ENCODE results near the gene IMMP2L. TPM values are rescaled to one million over a fixed set of nuclear protein-coding genes. Genes with fewer than 3 reads are reported as not detected.

IMMP2L gene
- total and polyA plus RNA-seq, 2 of the 8 experiments (the other 6 are each of a cell fraction or from before 2014, with no cell fraction given): 2.3 to 10.1 TPM

- H2BK15ac ChIP-seq (ENCODE audit: low read length): no peak overlapping the region
- H3K9ac ChIP-seq (replicated peaks in 1 of 4; ENCODE audit: extremely low read depth in 1 of 4, low read depth in 3 of 4, low read length in 3 of 4): no peak overlapping the region
- H3K4me1 ChIP-seq (replicated peaks in 1 of 4; ENCODE audit: control insufficient read depth in 3 of 4, insufficient read depth in 4 of 4, low read length in 3 of 4): no peaks in the 10 kb centered on the region
- FAIRE-seq (no peak), DNase-seq (ENCODE audit: low read depth in 1 of 2, low spot score in 2 of 2) (no peak)
- H4K20me1 ChIP-seq (replicated peaks in 1 of 2; ENCODE audit: control insufficient read depth in 1 of 2, insufficient read depth in 2 of 2, low read length in 2 of 2): no peaks in the 10 kb centered on the region
- H2AK5ac ChIP-seq (ENCODE audit: low read depth, low read length): no peak overlapping the region
- H3K36me3 ChIP-seq (ENCODE audit: control insufficient read depth in 2 of 4, insufficient read depth in 4 of 4, low read length in 3 of 4): no peaks in the 10 kb centered on the region
- H2BK12ac ChIP-seq (ENCODE audit: low read depth, low read length): no peak overlapping the region
- H2BK5ac ChIP-seq (ENCODE audit: low read depth, low read length): no peak overlapping the region
- H3K27ac ChIP-seq (ENCODE audit: low read depth, low read length): no peak overlapping the region
- no peak overlapping the region for H4K8ac ChIP-seq (ENCODE audit: extremely low read depth, insufficient read depth, low read length)
- H3K79me2 ChIP-seq (ENCODE audit: control insufficient read depth in 1 of 2, insufficient read depth in 2 of 2, low read length in 2 of 2): no peaks in the 10 kb centered on the region
- no peak overlapping the region for H3K4me3 ChIP-seq (ENCODE audit: extremely low read depth in 1 of 4, insufficient read depth in 2 of 4, low read depth in 3 of 4, low read length in 4 of 4)
- H2BK120ac ChIP-seq (replicated peaks; ENCODE audit: low read depth, low read length): no peak overlapping the region
- TF ChIP-seq EZH2 (IDR thresholded peaks at IDR 0.05; ENCODE audit: low read depth, low read length, severe bottlenecking): no peak
- no peak for TF ChIP-seq EP300 (IDR thresholded peaks at IDR 0.05; ENCODE audit: borderline replicate concordance in 1 of 2, low read depth in 2 of 2, low read length in 2 of 2)
- no peak for TF ChIP-seq KDM5A (IDR thresholded peaks at IDR 0.05; ENCODE audit: low read length)
- TF ChIP-seq TAF1 (IDR thresholded peaks at IDR 0.05; ENCODE audit: low read depth, low read length): no peak
- TF ChIP-seq JUND (IDR thresholded peaks at IDR 0.05; ENCODE audit: low read length): no peak
- no peak for TF ChIP-seq GTF2F1 (IDR thresholded peaks at IDR 0.05; ENCODE audit: borderline replicate concordance, low read depth, low read length)
- TF ChIP-seq MAFK (IDR thresholded peaks at IDR 0.05; ENCODE audit: low read depth, low read length): no peak
- H3K18ac ChIP-seq (ENCODE audit: extremely low read depth, low read length): no peak overlapping the region
- H2BK20ac ChIP-seq (ENCODE audit: low read length): no peak overlapping the region
- no peak overlapping the region for H3K4me2 ChIP-seq (ENCODE audit: insufficient read depth in 1 of 2, low read depth in 2 of 2, low read length in 2 of 2)
- H3K79me1 ChIP-seq (ENCODE audit: low read depth, low read length): no peaks in the 10 kb centered on the region
- H3K27me3 ChIP-seq (replicated peaks in 1 of 4; ENCODE audit: control insufficient read depth in 3 of 4, extremely low read depth in 1 of 4, insufficient read depth in 3 of 4, low read length in 3 of 4): no peaks in the 10 kb centered on the region
- no peak overlapping the region for H3K23ac ChIP-seq (ENCODE audit: insufficient read length)
- H3K23me2 ChIP-seq (ENCODE audit: low read depth, low read length): 0 out of 2 replicates have a peak, but pooled peaks cover 2% of the 10 kb centered on the region
- ChIA-PET POLR2A (ENCODE audit: partially characterized antibody) (no interaction called here), CTCF (ENCODE audit: partially characterized antibody) (interaction anchor here (1.1 kb wide), 1 partner anchor 9 kb away, joined by 3 read pairs; no protein-coding TSS in a partner anchor)
- no peak overlapping the region for H3K14ac ChIP-seq (ENCODE audit: insufficient read length)
- H3K56ac ChIP-seq (replicated peaks; ENCODE audit: insufficient read length, low read depth, low read length): no peak overlapping the region
- H4K5ac ChIP-seq (ENCODE audit: insufficient read length, low read depth, low read length): no peak overlapping the region
- H4K91ac ChIP-seq (replicated peaks; ENCODE audit: insufficient read length, low read length): no peak overlapping the region
- H3K4ac ChIP-seq (replicated peaks; ENCODE audit: insufficient read length, low read depth, low read length): no peak overlapping the region
- no peak overlapping the region for H2AFZ ChIP-seq (ENCODE audit: low read length)
- 86% methylated on average over 3 of the region's 3 CpGs; no CpG with 5 or more reads in 1 of the 2 experiments for WGBS, 2 experiments (ENCODE audit: extremely low coverage in 1 of 2, insufficient coverage in 1 of 2, insufficient read length in 1 of 2, insufficient replicate concordance in 2 of 2, low coverage in 1 of 2, low lambda C conversion rate in 2 of 2, missing lambda C conversion rate in 1 of 2)
- no peaks in the 10 kb centered on the region for H3K9me3 ChIP-seq (ENCODE audit: insufficient read depth in 2 of 2, low read depth in 1 of 2, low read length in 1 of 2)
Measured at GRCh38 chr7:111356941-111357340, 205.4 kb downstream of the IMMP2L start.

Data from H1 (cell line).